Measurements from ENCODE around the gene NPAS3.

NPAS3 gene

GRCh38 chr14:32940711-32941667 is 2.3 kb downstream of the NPAS3 start:
- no peak for DNase-seq

GRCh38 chr14:32941668-32942065 is 3.0 kb downstream of the NPAS3 start:
- no peak for DNase-seq

GRCh38 chr14:32947081-32947480 is 8.4 kb downstream of the NPAS3 start:
- no peak for DNase-seq

GRCh38 chr14:32947792-32948191 is 9.1 kb downstream of the NPAS3 start:
- DNase-seq: no peak

GRCh38 chr14:32950584-32950983 is 11.9 kb downstream of the NPAS3 start:
- no peak for DNase-seq

GRCh38 chr14:32967421-32967820 is 28.7 kb downstream of the NPAS3 start:
- no peak for DNase-seq

GRCh38 chr14:32968972-32969544 is 30.4 kb downstream of the NPAS3 start:
- DNase-seq: no peak

GRCh38 chr14:32977913-32978312 is 39.2 kb downstream of the NPAS3 start:
- no peak for DNase-seq

GRCh38 chr14:32978691-32979255 is 40.1 kb downstream of the NPAS3 start:
- DNase-seq: no peak

GRCh38 chr14:32980178-32980901 is 41.7 kb downstream of the NPAS3 start:
- no peak for DNase-seq

- no peak for DNase-seq
These were observed 42.3 kb downstream of the NPAS3 start for GRCh38 chr14:32980902-32981501.

- no peak for DNase-seq
These were observed 45.7 kb downstream of the NPAS3 start for GRCh38 chr14:32984241-32984930.

GRCh38 chr14:32985866-32986265 is 47.2 kb downstream of the NPAS3 start:
- DNase-seq: no peak

- DNase-seq: no peak
These were observed 48.3 kb downstream of the NPAS3 start for GRCh38 chr14:32986791-32987540.

GRCh38 chr14:32991691-32992090 is 53.0 kb downstream of the NPAS3 start:
- DNase-seq: no peak

GRCh38 chr14:32993921-32994320 is 55.2 kb downstream of the NPAS3 start:
- no peak for DNase-seq

- DNase-seq: no peak
These were observed 57.7 kb downstream of the NPAS3 start for GRCh38 chr14:32996343-32996742.

GRCh38 chr14:32998433-32998832 is 59.8 kb downstream of the NPAS3 start:
- no peak for DNase-seq

GRCh38 chr14:33009673-33010072 is 71.0 kb downstream of the NPAS3 start:
- no peak for DNase-seq

GRCh38 chr14:33010495-33010894 is 71.8 kb downstream of the NPAS3 start:
- DNase-seq: no peak

- no peak for DNase-seq
These were observed 76.0 kb downstream of the NPAS3 start for GRCh38 chr14:33014710-33015109.

- DNase-seq: no peak
These were observed 77.9 kb downstream of the NPAS3 start for GRCh38 chr14:33016613-33017012.

All from activated CD4-positive, alpha-beta T cell treated with anti-CD3 and anti-CD28 coated beads, Interleukin-2, amount 50 U/mL, for 1 hour (primary cell).